Measurements from ENCODE around the gene RNLS.

Gene RNLS

DNA sequence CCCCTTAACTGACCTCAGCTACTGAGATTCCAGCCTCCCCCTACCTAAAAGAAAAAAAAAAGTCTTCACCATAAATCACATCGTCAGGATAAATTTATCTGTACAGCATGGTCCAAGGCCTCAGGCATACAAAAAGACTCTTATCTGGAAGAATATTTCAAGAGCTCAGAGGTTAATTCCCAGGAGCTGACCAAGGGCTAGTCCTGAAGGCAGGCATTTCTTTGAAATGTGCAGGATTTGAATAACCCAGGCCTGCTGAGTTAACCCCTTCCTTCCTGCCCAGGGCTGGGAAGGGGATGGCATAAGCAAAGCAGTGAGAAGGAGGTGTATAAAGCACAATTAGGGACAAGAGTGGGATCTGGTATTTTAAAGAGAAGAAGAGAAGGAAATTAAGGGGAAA, 111.2 kb downstream of the RNLS start:
- Histone ChIP-seq H3K27me3 (ENCODE audit: control insufficient read depth in 5 of 5, insufficient read depth in 4 of 5, low read length in 5 of 5) (no peaks in the 10 kb centered on the region), H3K4me3 (ENCODE audit: low read depth in 1 of 5, low read length in 5 of 5) (no peak overlapping the region), H3K27ac (ENCODE audit: low read depth, low read length) (no peak overlapping the region), H3K9me3 (ENCODE audit: control insufficient read depth in 5 of 5, low read length in 5 of 5) (no peaks in the 10 kb centered on the region), H3K4me1 (ENCODE audit: control insufficient read depth in 5 of 5, insufficient read depth in 5 of 5, low read length in 5 of 5) (peaks cover 0 to 8% (median 4%) of the 10 kb centered on the region in 5 donors), H3K9ac (ENCODE audit: low read length in 5 of 5) (no peak overlapping the region), H3K36me3 (ENCODE audit: control insufficient read depth in 5 of 5, insufficient read depth in 5 of 5, low read length in 5 of 5) (no peaks in the 10 kb centered on the region)

DNA sequence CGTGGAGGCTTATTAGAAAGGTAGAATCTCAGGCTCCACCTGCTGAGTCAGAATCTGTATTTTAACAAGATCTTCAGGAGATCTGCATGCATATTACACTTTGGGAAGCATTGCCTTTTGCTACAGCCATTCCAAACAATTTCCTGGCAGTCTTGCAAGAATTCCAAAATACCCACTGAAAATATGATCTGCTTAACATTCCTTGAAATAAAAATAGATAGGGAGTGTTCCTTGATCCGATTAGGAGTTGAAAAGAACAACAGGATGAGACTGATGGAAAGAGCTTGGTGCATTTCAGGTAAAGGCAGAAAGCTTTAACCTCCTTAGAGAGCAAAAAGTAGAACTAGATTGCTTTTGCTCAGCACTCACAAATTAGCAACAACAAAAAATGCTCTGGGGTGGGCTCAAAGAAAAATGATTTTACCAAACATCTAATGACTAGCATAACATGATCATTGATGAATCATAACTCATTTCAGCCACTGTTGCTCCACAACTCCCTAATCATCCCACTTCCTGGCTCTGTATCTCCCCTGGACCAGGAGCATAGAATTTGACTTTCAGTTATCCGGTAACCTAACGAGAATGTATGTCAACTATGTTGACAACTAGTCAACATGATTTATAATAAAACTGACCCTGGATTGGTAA, 115.2 kb downstream of the RNLS start:
- no peak overlapping the region for H3K9ac ChIP-seq (ENCODE audit: low read length in 5 of 5)
- H3K4me1 ChIP-seq (ENCODE audit: control insufficient read depth in 5 of 5, insufficient read depth in 5 of 5, low read length in 5 of 5): peaks cover 0 to 8% (median 2%) of the 10 kb centered on the region in 5 donors
- H3K9me3 ChIP-seq (ENCODE audit: control insufficient read depth in 5 of 5, low read length in 5 of 5): no peaks in the 10 kb centered on the region

GRCh38 chr10:88466786-88467185, 116.3 kb downstream of the RNLS start:
- H3K27ac ChIP-seq (ENCODE audit: low read depth, low read length): no peak overlapping the region
- H3K27me3 ChIP-seq (ENCODE audit: control insufficient read depth in 5 of 5, insufficient read depth in 4 of 5, low read length in 5 of 5): no peaks in the 10 kb centered on the region
- no peak overlapping the region for H3K9ac ChIP-seq (ENCODE audit: low read length in 5 of 5)

More for the DNA sequence above, 115.2 kb downstream of the RNLS start:
- H3K27ac ChIP-seq (ENCODE audit: low read depth, low read length): no peak overlapping the region
- no peaks in the 10 kb centered on the region for H3K36me3 ChIP-seq (ENCODE audit: control insufficient read depth in 5 of 5, insufficient read depth in 5 of 5, low read length in 5 of 5)
- no peak overlapping the region for H3K4me3 ChIP-seq (ENCODE audit: low read depth in 1 of 5, low read length in 5 of 5)
- no peaks in the 10 kb centered on the region for H3K27me3 ChIP-seq (ENCODE audit: control insufficient read depth in 5 of 5, insufficient read depth in 4 of 5, low read length in 5 of 5)

DNA sequence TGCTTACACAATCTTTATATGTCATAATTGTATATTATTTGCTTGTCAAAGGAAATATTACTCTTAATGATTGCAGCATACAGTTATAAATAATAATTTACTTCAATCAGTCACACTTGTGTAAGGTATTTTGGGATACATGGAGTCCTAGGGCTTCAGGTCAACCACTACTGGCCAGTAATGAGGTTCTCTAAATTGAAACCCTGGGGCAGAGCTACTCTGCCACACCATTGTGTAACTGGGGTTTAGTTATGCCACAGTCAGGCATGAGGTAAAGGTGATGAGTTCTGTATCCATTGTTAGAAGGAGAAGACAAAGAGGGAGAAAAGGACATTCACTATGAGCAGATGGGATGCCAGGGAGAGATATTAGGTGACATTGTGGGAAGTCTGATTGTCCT, 117.4 kb downstream of the RNLS start:
- no peaks in the 10 kb centered on the region for H3K27me3 ChIP-seq (ENCODE audit: control insufficient read depth in 5 of 5, insufficient read depth in 4 of 5, low read length in 5 of 5)
- H3K27ac ChIP-seq (ENCODE audit: low read depth, low read length): no peak overlapping the region
- no peaks in the 10 kb centered on the region for H3K9me3 ChIP-seq (ENCODE audit: control insufficient read depth in 5 of 5, low read length in 5 of 5)
- H3K4me1 ChIP-seq (ENCODE audit: control insufficient read depth in 5 of 5, insufficient read depth in 5 of 5, low read length in 5 of 5): peaks cover 0 to 8% (median 2%) of the 10 kb centered on the region in 5 donors
- no peak overlapping the region for H3K9ac ChIP-seq (ENCODE audit: low read length in 5 of 5)
- no peak overlapping the region for H3K4me3 ChIP-seq (ENCODE audit: low read depth in 1 of 5, low read length in 5 of 5)
- H3K36me3 ChIP-seq (ENCODE audit: control insufficient read depth in 5 of 5, insufficient read depth in 5 of 5, low read length in 5 of 5): no peaks in the 10 kb centered on the region

More at GRCh38 chr10:88466786-88467185, 116.3 kb downstream of the RNLS start:
- H3K9me3 ChIP-seq (ENCODE audit: control insufficient read depth in 5 of 5, low read length in 5 of 5): no peaks in the 10 kb centered on the region
- H3K4me3 ChIP-seq (ENCODE audit: low read depth in 1 of 5, low read length in 5 of 5): no peak overlapping the region
- peaks cover 0 to 8% (median 2%) of the 10 kb centered on the region in 5 donors for H3K4me1 ChIP-seq (ENCODE audit: control insufficient read depth in 5 of 5, insufficient read depth in 5 of 5, low read length in 5 of 5)
- H3K36me3 ChIP-seq (ENCODE audit: control insufficient read depth in 5 of 5, insufficient read depth in 5 of 5, low read length in 5 of 5): no peaks in the 10 kb centered on the region

GRCh38 chr10:88463811-88464210, 119.3 kb downstream of the RNLS start:
- Histone ChIP-seq H3K27me3 (ENCODE audit: control insufficient read depth in 5 of 5, insufficient read depth in 4 of 5, low read length in 5 of 5) (no peaks in the 10 kb centered on the region), H3K9me3 (ENCODE audit: control insufficient read depth in 5 of 5, low read length in 5 of 5) (no peaks in the 10 kb centered on the region), H3K4me3 (ENCODE audit: low read depth in 1 of 5, low read length in 5 of 5) (no peak overlapping the region), H3K36me3 (ENCODE audit: control insufficient read depth in 5 of 5, insufficient read depth in 5 of 5, low read length in 5 of 5) (no peaks in the 10 kb centered on the region), H3K27ac (ENCODE audit: low read depth, low read length) (no peak overlapping the region), H3K9ac (ENCODE audit: low read length in 5 of 5) (no peak overlapping the region), H3K4me1 (ENCODE audit: control insufficient read depth in 5 of 5, insufficient read depth in 5 of 5, low read length in 5 of 5) (peaks cover 0 to 8% (median 2%) of the 10 kb centered on the region in 5 donors)

DNA sequence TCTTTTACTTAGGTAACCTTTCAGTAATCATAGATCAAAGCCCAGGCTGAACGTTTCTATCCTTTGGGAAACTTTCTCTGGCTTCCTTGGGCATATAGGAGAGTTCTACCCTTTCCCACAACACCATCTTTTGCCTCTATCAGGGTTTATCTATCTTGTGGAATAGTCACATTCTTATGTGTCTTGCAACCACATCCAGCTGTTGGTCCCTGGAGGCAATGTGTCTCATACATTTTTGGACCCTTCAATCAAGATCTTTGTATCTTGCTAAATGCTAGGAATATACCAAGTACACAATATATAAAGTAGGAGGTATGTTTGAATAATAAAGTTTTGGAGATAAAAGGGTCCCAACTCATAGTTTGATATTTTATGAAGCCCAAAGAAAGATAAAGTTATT, 121.7 kb downstream of the RNLS start:
- H3K27me3 ChIP-seq (ENCODE audit: control insufficient read depth in 5 of 5, insufficient read depth in 4 of 5, low read length in 5 of 5): no peaks in the 10 kb centered on the region
- no peak overlapping the region for H3K4me3 ChIP-seq (ENCODE audit: low read depth in 1 of 5, low read length in 5 of 5)
- no peak overlapping the region for H3K9ac ChIP-seq (ENCODE audit: low read length in 5 of 5)
- no peaks in the 10 kb centered on the region for H3K9me3 ChIP-seq (ENCODE audit: control insufficient read depth in 5 of 5, low read length in 5 of 5)
- H3K27ac ChIP-seq (ENCODE audit: low read depth, low read length): no peak overlapping the region
- H3K4me1 ChIP-seq (ENCODE audit: control insufficient read depth in 5 of 5, insufficient read depth in 5 of 5, low read length in 5 of 5): peaks cover 0 to 10% (median 6%) of the 10 kb centered on the region in 5 donors
- H3K36me3 ChIP-seq (ENCODE audit: control insufficient read depth in 5 of 5, insufficient read depth in 5 of 5, low read length in 5 of 5): no peaks in the 10 kb centered on the region

- Histone ChIP-seq H3K9me3 (ENCODE audit: control insufficient read depth in 5 of 5, low read length in 5 of 5) (no peaks in the 10 kb centered on the region), H3K27ac (ENCODE audit: low read depth, low read length) (no peak overlapping the region), H3K4me3 (ENCODE audit: low read depth in 1 of 5, low read length in 5 of 5) (no peak overlapping the region), H3K36me3 (ENCODE audit: control insufficient read depth in 5 of 5, insufficient read depth in 5 of 5, low read length in 5 of 5) (no peaks in the 10 kb centered on the region), H3K4me1 (ENCODE audit: control insufficient read depth in 5 of 5, insufficient read depth in 5 of 5, low read length in 5 of 5) (peaks cover 0 to 18% (median 9%) of the 10 kb centered on the region in 5 donors), H3K9ac (ENCODE audit: low read length in 5 of 5) (no peak overlapping the region), H3K27me3 (ENCODE audit: control insufficient read depth in 5 of 5, insufficient read depth in 4 of 5, low read length in 5 of 5) (no peaks in the 10 kb centered on the region)
Measured at GRCh38 chr10:88459530-88459929, 123.6 kb downstream of the RNLS start.

- H3K9ac ChIP-seq (ENCODE audit: low read length in 5 of 5): no peak overlapping the region
- no peaks in the 10 kb centered on the region for H3K36me3 ChIP-seq (ENCODE audit: control insufficient read depth in 5 of 5, insufficient read depth in 5 of 5, low read length in 5 of 5)
- H3K9me3 ChIP-seq (ENCODE audit: control insufficient read depth in 5 of 5, low read length in 5 of 5): no peaks in the 10 kb centered on the region
- no peak overlapping the region for H3K27ac ChIP-seq (ENCODE audit: low read depth, low read length)
- no peaks in the 10 kb centered on the region for H3K27me3 ChIP-seq (ENCODE audit: control insufficient read depth in 5 of 5, insufficient read depth in 4 of 5, low read length in 5 of 5)
- H3K4me3 ChIP-seq (ENCODE audit: low read depth in 1 of 5, low read length in 5 of 5): no peak overlapping the region
- peaks cover 0 to 18% (median 9%) of the 10 kb centered on the region in 5 donors for H3K4me1 ChIP-seq (ENCODE audit: control insufficient read depth in 5 of 5, insufficient read depth in 5 of 5, low read length in 5 of 5)
Measured at GRCh38 chr10:88458209-88458608, 124.9 kb downstream of the RNLS start.

GRCh38 chr10:88457660-88458059, 125.5 kb downstream of the RNLS start:
- Histone ChIP-seq H3K9ac (ENCODE audit: low read length in 5 of 5) (no peak overlapping the region), H3K4me3 (ENCODE audit: low read depth in 1 of 5, low read length in 5 of 5) (no peak overlapping the region), H3K9me3 (ENCODE audit: control insufficient read depth in 5 of 5, low read length in 5 of 5) (no peaks in the 10 kb centered on the region), H3K4me1 (ENCODE audit: control insufficient read depth in 5 of 5, insufficient read depth in 5 of 5, low read length in 5 of 5) (peaks cover 0 to 18% (median 9%) of the 10 kb centered on the region in 5 donors), H3K36me3 (ENCODE audit: control insufficient read depth in 5 of 5, insufficient read depth in 5 of 5, low read length in 5 of 5) (no peaks in the 10 kb centered on the region), H3K27ac (ENCODE audit: low read depth, low read length) (no peak overlapping the region), H3K27me3 (ENCODE audit: control insufficient read depth in 5 of 5, insufficient read depth in 4 of 5, low read length in 5 of 5) (no peaks in the 10 kb centered on the region)

- no peaks in the 10 kb centered on the region for H3K27me3 ChIP-seq (ENCODE audit: control insufficient read depth in 5 of 5, insufficient read depth in 4 of 5, low read length in 5 of 5)
- no peak overlapping the region for H3K4me3 ChIP-seq (ENCODE audit: low read depth in 1 of 5, low read length in 5 of 5)
- H3K9ac ChIP-seq (ENCODE audit: low read length in 5 of 5): no peak overlapping the region
- H3K9me3 ChIP-seq (ENCODE audit: control insufficient read depth in 5 of 5, low read length in 5 of 5): no peaks in the 10 kb centered on the region
- H3K27ac ChIP-seq (ENCODE audit: low read depth, low read length): peak overlapping the region; percentile 20
- no peaks in the 10 kb centered on the region for H3K36me3 ChIP-seq (ENCODE audit: control insufficient read depth in 5 of 5, insufficient read depth in 5 of 5, low read length in 5 of 5)
- peaks cover 0 to 18% (median 9%) of the 10 kb centered on the region in 5 donors for H3K4me1 ChIP-seq (ENCODE audit: control insufficient read depth in 5 of 5, insufficient read depth in 5 of 5, low read length in 5 of 5)
Measured at GRCh38 chr10:88456730-88457129, 126.4 kb downstream of the RNLS start.
